Loucy (cell line): ENCODE data around the gene ASPSCR1.

ENCODE experiments used
- H2AFZ ChIP-seq: fragments of 200-600 bp; sonication (generic); 2 replicates; pipeline ENCODE4 v1.6.0; 2016; ENCODE audit warnings: antibody characterized with exemption, mild to moderate bottlenecking, low read length, moderate library complexity
- H3F3A ChIP-seq: fragments of 200-600 bp; 2 replicates; pipeline ENCODE4 v1.6.0; 2016; ENCODE audit warnings: antibody characterized with exemption, low read depth, mild to moderate bottlenecking
- H3K27me3 ChIP-seq: fragments of 200-600 bp; sonication (generic); 2 replicates; pipeline ENCODE4 v1.6.1; 2014; ENCODE audit warnings: low read length, mild to moderate bottlenecking; ENCODE audit not compliant: insufficient read depth, poor library complexity, severe bottlenecking
- H3K36me3 ChIP-seq: fragments of 200-600 bp; sonication (generic); 2 replicates; pipeline ENCODE4 v1.6.1; 2016; ENCODE audit warnings: low read length; ENCODE audit not compliant: insufficient read depth
- H3K4me1 ChIP-seq: fragments of 200-600 bp; sonication (generic); 2 replicates; pipeline ENCODE4 v1.5.1; 2014; ENCODE audit warnings: low read length, mild to moderate bottlenecking; ENCODE audit not compliant: insufficient read depth, poor library complexity, severe bottlenecking
- H3K4me2 ChIP-seq: fragments of 200-600 bp; sonication (generic); 2 replicates; pipeline ENCODE4 v1.6.0; 2014; ENCODE audit warnings: antibody characterized with exemption, low read length, low read depth, mild to moderate bottlenecking; ENCODE audit not compliant: poor library complexity, severe bottlenecking
- H3K4me3 ChIP-seq: fragments of 200-600 bp; sonication (generic); 2 replicates; pipeline ENCODE4 v1.5.1; 2014; ENCODE audit warnings: low read length, mild to moderate bottlenecking, mixed read lengths; ENCODE audit not compliant: poor library complexity, severe bottlenecking
- H3K79me2 ChIP-seq: fragments of 200-600 bp; sonication (generic); 2 replicates; pipeline ENCODE4 v1.6.1; 2014; ENCODE audit warnings: low read length; ENCODE audit not compliant: insufficient read depth
- H3K9ac ChIP-seq: fragments of 200-600 bp; sonication (generic); 2 replicates; pipeline ENCODE4 v1.6.0; 2014; ENCODE audit warnings: mild to moderate bottlenecking, low read depth, low read length, moderate library complexity; ENCODE audit not compliant: poor library complexity, severe bottlenecking
- H3K9me2 ChIP-seq: fragments of 200-600 bp; sonication (generic); replicated peaks from 2 replicates; pipeline ENCODE4 v1.6.1; 2016; ENCODE audit warnings: low read depth, low read length, mixed read lengths
- H3K9me3 ChIP-seq: fragments of 200-600 bp; sonication (generic); 2 replicates; pipeline ENCODE4 v1.6.1; 2014; ENCODE audit warnings: mild to moderate bottlenecking, antibody characterized with exemption, low read length, low read depth; ENCODE audit not compliant: insufficient read depth
- H4K20me1 ChIP-seq: fragments of 200-600 bp; sonication (generic); 2 replicates; pipeline ENCODE4 v1.6.0; 2014; ENCODE audit warnings: antibody characterized with exemption, low read length, mild to moderate bottlenecking; ENCODE audit not compliant: insufficient read depth, poor library complexity, severe bottlenecking
- EZH2phosphoT487 ChIP-seq: fragments of 200-600 bp; IDR thresholded peaks from 2 replicates; pipeline ENCODE4 v1.6.1; 2018; ENCODE audit warnings: antibody characterized with exemption, mild to moderate bottlenecking, moderate library complexity, borderline replicate concordance
- TF ChIP-seq, protein P1 (sequence below): fragments of 200-600 bp; sonication (generic); conservative IDR thresholded peaks from 2 replicates; pipeline ENCODE4 v1.5.1; 2014; ENCODE audit warnings: mild to moderate bottlenecking, antibody characterized with exemption, low read length

Gene ASPSCR1

GRCh38 chr17:82018152-82018988, 40.9 kb downstream of the ASPSCR1 start:
- H3F3A ChIP-seq, result no peaks in the 10 kb centered on the region
- H3K27me3 ChIP-seq, result no peaks in the 10 kb centered on the region
- no peak overlapping the region for H3K9ac ChIP-seq
- peaks cover 14% of the 10 kb centered on the region; the same call in 1 of the 2 replicates for H3K79me2 ChIP-seq
- H3K4me2 ChIP-seq, result no peak overlapping the region
- H3K36me3 ChIP-seq, result no peaks in the 10 kb centered on the region
- peaks cover 13% of the 10 kb centered on the region for H3K4me1 ChIP-seq
- no peaks in the 10 kb centered on the region for H3K9me2 ChIP-seq
- no peak overlapping the region for H2AFZ ChIP-seq
- peaks cover 18% of the 10 kb centered on the region for H4K20me1 ChIP-seq
- no peak overlapping the region for H3K4me3 ChIP-seq
- TF ChIP-seq, protein P1, sequence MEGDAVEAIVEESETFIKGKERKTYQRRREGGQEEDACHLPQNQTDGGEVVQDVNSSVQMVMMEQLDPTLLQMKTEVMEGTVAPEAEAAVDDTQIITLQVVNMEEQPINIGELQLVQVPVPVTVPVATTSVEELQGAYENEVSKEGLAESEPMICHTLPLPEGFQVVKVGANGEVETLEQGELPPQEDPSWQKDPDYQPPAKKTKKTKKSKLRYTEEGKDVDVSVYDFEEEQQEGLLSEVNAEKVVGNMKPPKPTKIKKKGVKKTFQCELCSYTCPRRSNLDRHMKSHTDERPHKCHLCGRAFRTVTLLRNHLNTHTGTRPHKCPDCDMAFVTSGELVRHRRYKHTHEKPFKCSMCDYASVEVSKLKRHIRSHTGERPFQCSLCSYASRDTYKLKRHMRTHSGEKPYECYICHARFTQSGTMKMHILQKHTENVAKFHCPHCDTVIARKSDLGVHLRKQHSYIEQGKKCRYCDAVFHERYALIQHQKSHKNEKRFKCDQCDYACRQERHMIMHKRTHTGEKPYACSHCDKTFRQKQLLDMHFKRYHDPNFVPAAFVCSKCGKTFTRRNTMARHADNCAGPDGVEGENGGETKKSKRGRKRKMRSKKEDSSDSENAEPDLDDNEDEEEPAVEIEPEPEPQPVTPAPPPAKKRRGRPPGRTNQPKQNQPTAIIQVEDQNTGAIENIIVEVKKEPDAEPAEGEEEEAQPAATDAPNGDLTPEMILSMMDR, result no peak
- no peaks in the 10 kb centered on the region for H3K9me3 ChIP-seq

- Histone ChIP-seq H3F3A (no peaks in the 10 kb centered on the region), H3K36me3 (no peaks in the 10 kb centered on the region), H3K9me2 (no peaks in the 10 kb centered on the region), H3K4me2 (no peak overlapping the region), H2AFZ (no peak overlapping the region), H3K27me3 (no peaks in the 10 kb centered on the region), H3K9ac (no peak overlapping the region), H3K4me1 (peaks cover 16% of the 10 kb centered on the region), H3K9me3 (no peaks in the 10 kb centered on the region), H3K4me3 (no peak overlapping the region), H4K20me1 (peaks cover 18% of the 10 kb centered on the region), H3K79me2 (peaks cover 16% of the 10 kb centered on the region; the same call in 1 of the 2 replicates)
- TF ChIP-seq, protein P1, result no peak
- no peak for TF ChIP-seq EZH2phosphoT487
These were observed 41.7 kb downstream of the ASPSCR1 start for GRCh38 chr17:82018989-82019689.

- Histone ChIP-seq H4K20me1 (peaks cover 18% of the 10 kb centered on the region), H3F3A (no peaks in the 10 kb centered on the region), H3K79me2 (peaks cover 22% of the 10 kb centered on the region; the same call in 1 of the 2 replicates), H3K4me1 (peaks cover 21% of the 10 kb centered on the region), H3K4me2 (no peak overlapping the region), H3K4me3 (no peak overlapping the region), H3K36me3 (no peaks in the 10 kb centered on the region), H2AFZ (no peak overlapping the region), H3K9ac (no peak overlapping the region), H3K9me3 (no peaks in the 10 kb centered on the region), H3K27me3 (no peaks in the 10 kb centered on the region), H3K9me2 (no peaks in the 10 kb centered on the region)
- TF ChIP-seq EZH2phosphoT487, result no peak
- TF ChIP-seq, protein P1, result peak; percentile 77
These were observed 42.5 kb downstream of the ASPSCR1 start for GRCh38 chr17:82019690-82020571.
